ENCODE results near the gene MED10. TPM values are rescaled to one million over a fixed set of nuclear protein-coding genes. Genes with fewer than 3 reads are reported as not detected.

The MED10 gene
- 10 to 100 TPM; 57.1 to 59.1 TPM for total RNA-seq

DNA sequence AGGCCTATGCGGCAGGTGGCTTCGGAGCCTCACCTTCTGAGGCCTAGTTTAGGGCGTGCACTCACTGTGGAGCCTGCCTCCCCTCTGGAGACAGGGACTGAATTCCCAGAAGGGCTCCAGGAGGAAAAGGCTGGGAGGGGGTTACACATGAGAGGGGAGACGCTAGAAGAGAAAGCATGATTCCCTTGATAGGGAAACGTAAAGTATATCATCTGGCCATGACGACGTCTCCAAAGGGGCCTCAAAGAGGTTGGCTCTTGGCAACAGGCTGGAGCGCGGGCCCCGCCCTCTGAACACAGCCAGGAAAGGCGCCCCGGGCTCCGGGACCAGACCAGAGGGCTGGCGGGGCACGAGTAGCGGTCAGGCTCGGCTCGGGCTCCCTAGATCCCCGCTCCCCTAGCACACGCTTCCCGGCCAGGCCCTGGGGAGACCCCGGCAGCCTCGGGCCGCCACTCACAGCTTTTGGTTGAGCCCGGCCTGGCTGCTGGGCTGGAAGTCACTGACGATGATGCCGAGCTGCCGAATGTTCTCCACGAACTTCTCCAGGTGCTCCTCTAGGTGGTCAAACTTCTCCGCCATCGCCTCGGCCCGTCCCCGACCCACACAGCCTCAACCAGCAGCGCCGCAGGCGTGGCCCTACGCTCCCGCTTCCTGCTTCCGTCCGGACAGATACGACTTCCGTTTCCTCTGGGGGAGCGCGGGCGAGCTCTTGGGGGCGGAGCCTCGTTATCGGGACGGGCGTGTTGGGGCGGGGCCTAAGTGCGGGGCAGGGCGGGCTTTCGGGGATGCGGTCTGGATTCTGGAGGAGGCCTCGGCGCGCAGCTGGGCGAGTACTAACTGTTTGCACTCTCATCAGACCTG lies at the start of gene MED10:
MED10 (minus strand) TSS at position 643 of the 861 bp plus-strand sequence; CDS start at position 579, 64 bp downstream.
- Mint-ChIP-seq H3K4me1 (peaks cover 34% of the 10 kb centered on the region), H3K27me3 (no peaks in the 10 kb centered on the region), H3K27ac (peak within 1 kb of the TSS; percentile 95), H3K9me3 (no peaks in the 10 kb centered on the region), H3K4me3 (peak within 1 kb of the TSS; percentile 96), H3K36me3 (peaks cover 39% of the 10 kb centered on the region)
- peak; percentile 94 for DNase-seq

DNA sequence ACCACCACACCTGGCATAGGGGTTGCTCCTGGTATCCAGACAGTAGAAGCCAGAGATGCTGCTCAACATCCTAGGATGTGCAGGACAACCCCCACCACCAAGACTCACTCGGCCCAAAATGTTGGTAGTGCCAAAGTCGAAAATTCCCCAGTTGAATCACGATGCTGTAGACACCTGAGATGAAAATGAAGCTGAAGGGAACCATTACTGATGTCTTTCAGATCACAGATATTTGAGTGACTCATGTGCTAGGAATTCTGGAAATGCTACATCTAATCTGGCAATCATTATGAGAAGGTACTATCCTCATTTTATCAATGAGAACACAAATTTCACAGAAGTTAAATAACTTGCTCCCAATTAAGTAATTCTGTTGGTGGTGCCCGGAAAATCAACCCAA lies 49.3 kb upstream of the MED10 start:
- Mint-ChIP-seq H3K4me3 (no peak overlapping the region), H3K27me3 (peaks cover 19% of the 10 kb centered on the region), H3K4me1 (no peaks in the 10 kb centered on the region), H3K27ac (no peak overlapping the region), H3K36me3 (no peaks in the 10 kb centered on the region), H3K9me3 (no peaks in the 10 kb centered on the region)
- DNase-seq: no peak

DNA sequence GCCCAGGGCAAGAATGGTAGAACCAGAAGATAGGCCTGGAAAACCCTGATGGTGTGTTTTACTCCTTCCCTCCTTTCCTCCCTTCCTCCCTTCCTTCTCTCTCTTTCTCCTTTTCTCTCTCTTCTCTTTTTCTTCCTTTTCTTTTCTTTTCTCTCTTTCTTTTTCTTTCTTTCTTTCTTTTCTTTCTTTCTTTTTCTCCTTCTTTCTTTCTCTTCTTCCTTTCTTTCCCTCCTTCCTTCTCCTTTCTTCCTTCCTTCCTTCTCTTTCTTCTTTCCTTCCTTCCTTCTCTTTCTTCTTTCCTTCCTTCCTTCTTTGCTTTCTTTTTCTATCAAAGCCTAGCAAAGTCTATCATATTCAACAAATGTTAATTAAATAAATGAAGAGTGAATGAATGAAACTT lies 46.4 kb upstream of the MED10 start:
- Mint-ChIP-seq H3K27me3 (peaks cover 10% of the 10 kb centered on the region), H3K27ac (no peak overlapping the region), H3K36me3 (no peaks in the 10 kb centered on the region), H3K9me3 (no peaks in the 10 kb centered on the region), H3K4me1 (no peaks in the 10 kb centered on the region), H3K4me3 (no peak overlapping the region)
- DNase-seq: no peak

DNA sequence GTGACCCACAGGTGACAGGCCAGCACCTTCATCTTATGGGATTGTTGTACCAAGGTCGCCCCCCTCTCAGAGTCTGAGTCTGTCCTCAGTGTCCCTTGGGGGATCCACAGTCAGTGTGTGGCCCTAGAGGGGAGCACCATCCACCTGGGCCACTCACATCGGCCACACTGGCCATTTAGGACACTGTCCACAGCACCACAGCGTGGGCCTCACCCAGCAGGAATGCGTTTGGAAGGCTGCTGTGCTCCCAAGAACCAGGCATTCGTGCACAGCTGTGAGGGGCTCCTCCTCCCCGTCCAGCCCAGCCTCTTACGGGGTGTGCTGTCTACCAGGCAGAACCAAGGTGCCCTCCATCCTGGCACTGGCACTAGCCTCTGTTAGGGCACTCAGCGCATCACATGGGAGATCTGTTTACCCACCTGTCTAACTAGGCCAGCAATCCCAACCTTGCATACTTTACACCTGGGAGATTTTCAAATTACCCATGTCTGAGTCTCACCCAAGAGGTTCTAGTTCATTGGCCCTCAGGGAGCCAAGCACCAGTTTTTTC lies 45.8 kb upstream of the MED10 start:
- no peak overlapping the region for H3K27ac Mint-ChIP-seq
- H3K4me3 Mint-ChIP-seq: no peak overlapping the region
- H3K27me3 Mint-ChIP-seq: peaks cover 10% of the 10 kb centered on the region
- no peaks in the 10 kb centered on the region for H3K9me3 Mint-ChIP-seq
- H3K36me3 Mint-ChIP-seq: no peaks in the 10 kb centered on the region
- H3K4me1 Mint-ChIP-seq: no peaks in the 10 kb centered on the region
- DNase-seq: no peak

DNA sequence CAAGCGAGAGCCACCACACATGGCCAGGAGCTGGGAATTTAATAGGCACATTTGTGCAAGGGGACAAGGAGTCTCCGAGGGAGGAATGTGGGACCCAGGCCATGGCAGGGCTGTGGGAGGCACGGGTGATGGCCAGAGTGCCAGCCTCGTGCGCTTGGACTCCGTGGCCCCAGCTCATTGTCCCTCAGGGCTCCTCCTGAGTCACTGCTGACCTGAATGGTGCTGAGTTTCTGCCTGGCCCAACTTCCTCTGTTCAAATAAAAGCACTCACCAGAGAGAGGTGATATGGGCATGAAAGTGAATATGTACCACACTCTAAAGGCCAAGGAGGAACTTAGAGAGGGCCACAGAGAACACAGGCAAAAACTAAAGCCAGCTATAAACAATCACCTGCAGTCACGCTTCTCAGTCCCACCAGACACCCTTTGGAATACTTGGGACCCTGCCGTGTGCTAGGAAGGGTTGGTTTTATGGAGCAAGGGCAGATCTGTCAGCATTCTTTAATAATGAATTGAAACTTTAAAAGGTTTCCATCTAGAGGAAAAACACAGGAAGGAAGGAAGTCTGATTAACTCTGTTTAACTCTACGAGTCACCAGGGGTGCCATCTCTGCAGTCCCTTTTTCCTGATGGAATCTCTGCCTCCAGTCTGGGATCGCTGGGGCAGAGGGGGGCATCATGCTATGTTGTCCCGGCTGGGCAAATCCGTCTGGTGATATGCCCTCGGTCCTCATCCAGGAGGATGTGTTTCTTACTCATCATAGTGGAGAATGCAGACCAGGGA lies 45.2 kb upstream of the MED10 start:
- Mint-ChIP-seq H3K4me3 (no peak overlapping the region), H3K27ac (no peak overlapping the region), H3K36me3 (no peaks in the 10 kb centered on the region), H3K4me1 (no peaks in the 10 kb centered on the region), H3K9me3 (no peaks in the 10 kb centered on the region), H3K27me3 (peaks cover 10% of the 10 kb centered on the region)
- no peak for DNase-seq

DNA sequence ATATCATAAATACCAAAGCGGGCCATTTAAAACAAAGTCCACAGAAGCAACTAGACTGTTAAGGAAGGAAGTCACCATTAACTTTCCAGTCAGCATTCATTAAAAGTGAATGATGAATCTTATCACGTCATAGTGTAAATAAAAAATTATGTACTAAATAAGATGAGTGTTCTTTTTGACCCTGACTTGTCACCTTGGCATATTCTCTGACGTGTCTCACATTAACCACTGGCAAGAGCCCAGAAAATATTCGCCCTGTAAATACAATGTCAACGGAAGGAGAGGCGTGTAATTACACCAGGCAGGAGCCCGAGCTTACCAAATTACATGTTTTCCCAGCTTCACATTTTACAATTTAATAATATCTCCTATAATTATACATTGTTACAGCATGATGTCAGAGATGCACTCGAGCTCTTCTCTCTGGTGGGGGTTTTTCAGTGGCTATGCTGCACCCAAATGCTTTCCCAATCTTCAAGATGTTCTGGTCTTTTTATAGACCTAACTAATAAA lies 41.0 kb upstream of the MED10 start:
- no peaks in the 10 kb centered on the region for H3K36me3 Mint-ChIP-seq
- H3K4me1 Mint-ChIP-seq: no peaks in the 10 kb centered on the region
- H3K27me3 Mint-ChIP-seq: no peaks in the 10 kb centered on the region
- no peak for DNase-seq
- no peak overlapping the region for H3K4me3 Mint-ChIP-seq
- H3K9me3 Mint-ChIP-seq: no peaks in the 10 kb centered on the region
- no peak overlapping the region for H3K27ac Mint-ChIP-seq

GRCh38 chr5:6418679-6419276 lies 40.4 kb upstream of the MED10 start:
- H3K27me3 Mint-ChIP-seq: no peaks in the 10 kb centered on the region
- no peaks in the 10 kb centered on the region for H3K9me3 Mint-ChIP-seq
- no peak overlapping the region for H3K4me3 Mint-ChIP-seq
- DNase-seq: no peak
- H3K36me3 Mint-ChIP-seq: no peaks in the 10 kb centered on the region
- no peaks in the 10 kb centered on the region for H3K4me1 Mint-ChIP-seq
- H3K27ac Mint-ChIP-seq: no peak overlapping the region

DNA sequence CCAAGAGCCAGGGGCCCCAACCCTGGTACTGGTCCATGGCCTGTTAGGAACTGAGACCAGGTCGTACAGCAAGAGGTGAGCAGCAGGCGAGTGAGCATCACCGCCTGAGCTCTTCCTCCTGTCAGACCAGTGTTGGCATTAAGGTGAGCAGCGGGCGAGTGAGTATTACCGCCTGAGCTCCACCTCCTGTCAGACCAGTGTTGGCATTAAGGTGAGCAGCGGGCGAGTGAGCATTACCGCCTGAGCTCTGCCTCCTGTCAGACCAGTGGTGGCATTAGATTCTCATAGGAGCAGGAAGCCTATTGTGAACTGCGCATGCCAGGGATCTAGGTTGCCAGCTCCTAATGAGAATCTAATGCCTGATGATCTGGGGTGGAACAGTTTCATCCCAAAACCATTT lies 39.3 kb upstream of the MED10 start:
- DNase-seq: no peak
- H3K9me3 Mint-ChIP-seq: no peaks in the 10 kb centered on the region
- no peak overlapping the region for H3K27ac Mint-ChIP-seq
- H3K27me3 Mint-ChIP-seq: no peaks in the 10 kb centered on the region
- H3K4me1 Mint-ChIP-seq: no peaks in the 10 kb centered on the region
- no peaks in the 10 kb centered on the region for H3K36me3 Mint-ChIP-seq
- H3K4me3 Mint-ChIP-seq: no peak overlapping the region

GRCh38 chr5:6412811-6413210 lies 34.5 kb upstream of the MED10 start:
- Mint-ChIP-seq H3K9me3 (no peaks in the 10 kb centered on the region), H3K4me1 (no peaks in the 10 kb centered on the region), H3K4me3 (no peak overlapping the region), H3K36me3 (no peaks in the 10 kb centered on the region), H3K27me3 (peaks cover 3% of the 10 kb centered on the region), H3K27ac (no peak overlapping the region)
- no peak for DNase-seq

DNA sequence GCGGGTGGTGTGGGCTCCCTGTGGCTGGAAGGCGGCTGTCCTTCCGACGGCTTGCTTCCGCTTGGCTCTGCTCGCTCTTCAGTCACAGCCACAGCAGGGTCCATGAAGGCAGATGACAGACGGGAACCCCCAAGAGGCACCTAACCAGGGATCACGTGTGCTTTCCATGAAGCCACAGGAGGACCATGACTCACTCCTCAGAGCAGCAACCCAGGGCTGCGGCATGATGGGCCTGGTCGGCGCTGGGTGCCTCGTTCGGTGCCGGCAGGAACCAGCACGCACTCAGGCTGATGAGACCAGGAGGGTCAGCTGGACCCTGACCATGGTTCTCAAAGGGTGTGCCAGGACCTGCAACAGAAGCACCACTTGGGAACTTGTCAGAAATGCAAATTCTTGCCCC lies 32.8 kb upstream of the MED10 start:
- Mint-ChIP-seq H3K36me3 (no peaks in the 10 kb centered on the region), H3K4me3 (no peak overlapping the region), H3K27me3 (peaks cover 8% of the 10 kb centered on the region), H3K9me3 (no peaks in the 10 kb centered on the region), H3K4me1 (no peaks in the 10 kb centered on the region), H3K27ac (no peak overlapping the region)
- no peak for DNase-seq

DNA sequence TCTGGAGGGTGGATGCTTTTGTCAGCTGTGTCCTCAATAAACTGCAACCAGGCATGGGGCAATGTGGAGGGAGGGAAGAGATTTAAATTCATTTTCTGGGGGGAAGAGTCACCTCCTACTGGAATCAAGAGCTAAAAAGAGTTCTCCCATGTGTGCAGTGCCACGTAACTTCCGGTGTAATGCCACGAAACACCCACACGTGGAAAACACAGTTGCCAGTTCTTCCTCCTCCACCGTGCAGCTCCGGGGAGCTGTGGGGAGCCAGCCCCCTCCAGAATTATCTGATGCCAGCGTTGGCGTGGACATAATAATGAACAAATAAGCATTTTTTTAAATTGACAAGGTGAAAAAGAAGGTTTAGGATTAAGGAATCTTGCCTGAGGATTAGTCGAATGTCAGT lies 32.1 kb upstream of the MED10 start:
- no peaks in the 10 kb centered on the region for H3K36me3 Mint-ChIP-seq
- no peaks in the 10 kb centered on the region for H3K4me1 Mint-ChIP-seq
- H3K27ac Mint-ChIP-seq: no peak overlapping the region
- DNase-seq: no peak
- no peaks in the 10 kb centered on the region for H3K9me3 Mint-ChIP-seq
- H3K27me3 Mint-ChIP-seq: peaks cover 13% of the 10 kb centered on the region
- H3K4me3 Mint-ChIP-seq: no peak overlapping the region

GRCh38 chr5:6408627-6409446 lies 30.5 kb upstream of the MED10 start:
- Mint-ChIP-seq H3K27me3 (peaks cover 15% of the 10 kb centered on the region), H3K36me3 (no peaks in the 10 kb centered on the region), H3K9me3 (no peaks in the 10 kb centered on the region), H3K4me1 (no peaks in the 10 kb centered on the region), H3K27ac (peak overlapping the region; percentile 11), H3K4me3 (no peak overlapping the region)
- no peak for DNase-seq

- Mint-ChIP-seq H3K27me3 (peaks cover 15% of the 10 kb centered on the region), H3K36me3 (no peaks in the 10 kb centered on the region), H3K4me1 (no peaks in the 10 kb centered on the region), H3K9me3 (no peaks in the 10 kb centered on the region), H3K4me3 (no peak overlapping the region), H3K27ac (no peak overlapping the region)
- DNase-seq: no peak
These were observed 29.9 kb upstream of the MED10 start for GRCh38 chr5:6408260-6408596.

- peaks cover 15% of the 10 kb centered on the region for H3K27me3 Mint-ChIP-seq
- no peaks in the 10 kb centered on the region for H3K9me3 Mint-ChIP-seq
- no peaks in the 10 kb centered on the region for H3K4me1 Mint-ChIP-seq
- H3K36me3 Mint-ChIP-seq: no peaks in the 10 kb centered on the region
- H3K27ac Mint-ChIP-seq: no peak overlapping the region
- H3K4me3 Mint-ChIP-seq: no peak overlapping the region
- DNase-seq: no peak
These were observed 29.4 kb upstream of the MED10 start for GRCh38 chr5:6407558-6408259.
